Measurements from ENCODE around the gene NSMCE4A. TPM values are rescaled to one million over a fixed set of nuclear protein-coding genes. Genes with fewer than 3 reads are reported as not detected.

Gene NSMCE4A
- total and polyA plus RNA-seq, 2 of the 8 experiments (the other 6 are each of a cell fraction or from before 2014, with no cell fraction given), result 48.6 to 66.0 TPM

- TF ChIP-seq FOSL1 (IDR thresholded peaks at IDR 0.05; ENCODE audit: insufficient read depth, low read depth, low read length) (no peak), USF2 (IDR thresholded peaks at IDR 0.05; ENCODE audit: low read length) (no peak), JUND (IDR thresholded peaks at IDR 0.05; ENCODE audit: low read length) (no peak), SIN3A (conservative IDR thresholded peaks at IDR 0.05 in 1 of 2, IDR thresholded peaks at IDR 0.05 in 1 of 2; ENCODE audit: low read depth in 1 of 2, low read length in 2 of 2) (no peak)
Observed at GRCh38 chr10:121998462-121998861, 23.4 kb upstream of the NSMCE4A start (continued).

Data from H1 (cell line).